ENCODE data around the gene ADGRB2.

ADGRB2 gene

GRCh38 chr1:31798433-31799195 is 34.5 kb upstream of the ADGRB2 start:
- no peak overlapping the region for H3K27ac Mint-ChIP-seq
- H3K36me3 Mint-ChIP-seq (ENCODE audit: low read depth): no peaks in the 10 kb centered on the region
- ATAC-seq: peak; percentile 84
- H3K9me3 Mint-ChIP-seq: no peaks in the 10 kb centered on the region
- no peaks in the 10 kb centered on the region for H3K27me3 Mint-ChIP-seq
- peak; percentile 24 for DNase-seq
- H3K4me1 Mint-ChIP-seq: peaks cover 12% of the 10 kb centered on the region
- H3K4me3 Mint-ChIP-seq: no peak overlapping the region

- DNase-seq: no peak
- Mint-ChIP-seq H3K9me3 (no peaks in the 10 kb centered on the region), H3K27ac (no peak overlapping the region), H3K27me3 (no peaks in the 10 kb centered on the region), H3K4me1 (peaks cover 12% of the 10 kb centered on the region), H3K4me3 (no peak overlapping the region), H3K36me3 (ENCODE audit: low read depth) (no peaks in the 10 kb centered on the region)
- no peak for ATAC-seq
Observed at GRCh38 chr1:31798086-31798432, 33.9 kb upstream of the ADGRB2 start.

DNA sequence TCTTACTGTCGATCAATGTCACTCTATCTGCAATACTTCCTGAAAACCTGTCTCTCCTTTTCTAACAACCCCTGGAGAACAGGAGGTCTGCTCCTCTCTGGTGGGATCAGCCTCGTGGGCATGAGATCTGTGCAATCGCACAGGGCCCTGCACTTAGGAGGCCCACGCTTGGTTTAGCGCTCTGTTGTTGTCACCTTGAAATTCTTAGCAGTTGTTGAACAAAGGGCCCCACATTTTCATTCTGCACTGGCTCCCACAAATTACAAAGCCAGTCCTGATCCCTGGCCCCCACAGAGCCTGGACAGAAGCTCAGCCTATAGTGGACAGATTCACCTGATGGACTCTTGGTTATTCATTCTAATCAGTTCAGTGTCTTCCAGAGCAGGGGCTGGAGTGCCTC is 33.1 kb upstream of the ADGRB2 start:
- DNase-seq: no peak
- no peak overlapping the region for H3K4me3 Mint-ChIP-seq
- no peaks in the 10 kb centered on the region for H3K27me3 Mint-ChIP-seq
- peaks cover 8% of the 10 kb centered on the region for H3K4me1 Mint-ChIP-seq
- H3K36me3 Mint-ChIP-seq (ENCODE audit: low read depth): no peaks in the 10 kb centered on the region
- no peak overlapping the region for H3K27ac Mint-ChIP-seq
- no peaks in the 10 kb centered on the region for H3K9me3 Mint-ChIP-seq
- ATAC-seq: no peak

- no peak overlapping the region for H3K27ac Mint-ChIP-seq
- ATAC-seq (no peak), DNase-seq (no peak)
- no peaks in the 10 kb centered on the region for H3K9me3 Mint-ChIP-seq
- no peak overlapping the region for H3K4me3 Mint-ChIP-seq
- no peaks in the 10 kb centered on the region for H3K36me3 Mint-ChIP-seq (ENCODE audit: low read depth)
- peaks cover 7% of the 10 kb centered on the region for H3K4me1 Mint-ChIP-seq
- no peaks in the 10 kb centered on the region for H3K27me3 Mint-ChIP-seq
Observed at GRCh38 chr1:31796707-31797106, 32.6 kb upstream of the ADGRB2 start.

DNA sequence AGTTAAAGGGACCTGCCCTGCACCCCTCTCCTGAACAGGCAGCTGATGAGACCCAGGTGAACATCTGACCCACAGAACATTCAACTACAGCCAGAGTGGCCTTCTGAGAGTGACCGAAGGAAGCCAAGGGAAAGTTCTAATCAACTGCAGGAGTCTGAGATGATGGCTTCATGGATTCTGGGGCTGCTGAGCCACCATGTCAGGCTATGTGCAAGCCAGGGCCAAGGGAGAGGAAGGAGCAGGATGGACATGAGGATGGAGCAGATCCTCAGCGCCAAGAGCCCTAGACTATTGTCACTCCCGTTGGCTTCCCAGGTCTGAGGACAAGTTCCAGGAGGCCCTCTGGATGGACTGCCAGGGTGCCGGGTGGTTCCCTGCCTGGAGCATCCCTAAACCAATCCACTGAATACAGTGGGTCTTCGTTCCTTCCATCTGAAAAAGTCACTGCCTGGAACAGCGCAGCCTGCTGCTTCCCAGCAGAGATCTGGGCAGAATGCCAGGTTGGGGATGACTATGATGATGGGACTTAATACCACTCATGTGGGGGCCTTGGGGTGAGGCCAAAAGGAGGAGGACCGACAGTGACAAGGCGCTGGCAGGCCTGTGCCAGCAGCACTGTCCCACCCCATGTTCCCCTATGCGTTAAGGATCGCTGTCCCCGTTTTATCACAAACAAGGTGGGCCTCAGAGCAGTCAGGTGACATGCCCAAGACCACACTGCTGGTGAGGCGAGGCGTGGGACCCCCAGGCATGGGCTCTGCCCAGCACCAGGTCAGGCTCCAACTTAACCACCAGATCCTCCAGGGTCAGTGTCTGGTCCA is 31.9 kb upstream of the ADGRB2 start:
- ATAC-seq (no peak), DNase-seq (no peak)
- Mint-ChIP-seq H3K27ac (no peak overlapping the region), H3K9me3 (no peaks in the 10 kb centered on the region), H3K4me1 (peaks cover 4% of the 10 kb centered on the region), H3K27me3 (no peaks in the 10 kb centered on the region), H3K4me3 (no peak overlapping the region), H3K36me3 (ENCODE audit: low read depth) (no peaks in the 10 kb centered on the region)

DNA sequence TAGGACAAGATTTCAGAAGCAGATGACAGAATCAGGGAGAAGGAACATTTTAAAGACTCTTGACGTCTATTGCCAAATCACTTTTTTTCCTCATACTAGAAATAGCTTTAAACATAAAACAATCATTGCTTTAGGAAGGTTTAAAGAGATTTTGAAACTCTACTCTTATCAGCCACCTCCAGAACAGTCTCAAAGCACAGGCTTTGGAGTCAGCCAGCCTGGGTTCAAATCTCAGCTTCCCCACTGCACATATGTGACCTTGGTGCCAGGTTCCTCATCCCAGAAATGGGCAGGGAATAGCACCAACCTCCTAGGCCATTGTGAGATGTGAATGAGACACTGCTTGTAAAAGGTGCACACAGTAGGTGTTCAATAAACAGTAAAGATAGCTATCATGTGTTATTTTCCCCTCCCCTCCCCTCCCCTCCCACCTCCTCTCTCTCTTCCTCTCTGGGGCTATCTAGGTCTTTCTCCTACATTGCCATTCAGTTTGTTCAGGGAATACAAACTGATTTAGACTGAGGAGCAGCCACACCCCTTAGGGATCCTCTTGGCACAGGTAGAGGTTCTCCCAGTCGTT is 31.0 kb upstream of the ADGRB2 start:
- no peaks in the 10 kb centered on the region for H3K36me3 Mint-ChIP-seq (ENCODE audit: low read depth)
- H3K4me1 Mint-ChIP-seq: peaks cover 4% of the 10 kb centered on the region
- H3K27ac Mint-ChIP-seq: no peak overlapping the region
- no peak overlapping the region for H3K4me3 Mint-ChIP-seq
- DNase-seq (no peak), ATAC-seq (no peak)
- no peaks in the 10 kb centered on the region for H3K27me3 Mint-ChIP-seq
- H3K9me3 Mint-ChIP-seq: no peaks in the 10 kb centered on the region

DNA sequence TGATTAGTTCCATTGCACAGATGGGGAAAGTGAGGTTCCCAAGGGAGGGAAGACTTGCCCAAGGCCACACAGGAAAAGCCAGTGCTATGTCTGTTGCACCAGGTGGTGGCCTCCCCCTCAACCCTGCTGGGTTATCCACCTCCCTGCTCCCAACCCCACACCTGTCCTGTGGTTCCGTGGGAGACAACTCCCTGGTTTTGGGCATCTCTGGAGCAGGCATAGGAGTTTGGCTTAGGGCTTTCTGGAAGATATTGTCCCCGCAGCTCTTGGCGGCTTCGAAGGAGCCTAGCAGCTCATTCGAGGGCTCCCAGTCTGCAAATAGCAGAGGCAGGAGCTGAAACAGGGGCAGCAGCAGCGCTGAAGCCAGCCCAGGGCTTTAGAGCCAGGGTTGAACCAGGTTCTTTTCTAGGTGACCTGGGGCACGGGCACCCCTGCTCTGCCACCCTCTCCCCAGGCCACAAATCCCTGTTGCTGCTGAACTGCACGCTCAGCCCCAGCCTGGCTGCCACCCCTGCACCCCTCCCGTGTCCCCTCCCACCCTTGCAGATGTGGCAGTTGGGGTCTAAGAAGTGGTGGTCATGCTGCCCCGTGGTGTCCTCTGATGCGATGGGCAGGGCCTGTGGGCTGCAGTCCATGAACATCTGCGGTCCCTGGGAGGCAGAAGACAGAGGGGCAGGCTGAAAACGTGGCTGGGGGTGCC is 29.6 kb upstream of the ADGRB2 start:
- H3K36me3 Mint-ChIP-seq (ENCODE audit: low read depth): no peaks in the 10 kb centered on the region
- H3K27me3 Mint-ChIP-seq: no peaks in the 10 kb centered on the region
- no peak overlapping the region for H3K27ac Mint-ChIP-seq

DNA sequence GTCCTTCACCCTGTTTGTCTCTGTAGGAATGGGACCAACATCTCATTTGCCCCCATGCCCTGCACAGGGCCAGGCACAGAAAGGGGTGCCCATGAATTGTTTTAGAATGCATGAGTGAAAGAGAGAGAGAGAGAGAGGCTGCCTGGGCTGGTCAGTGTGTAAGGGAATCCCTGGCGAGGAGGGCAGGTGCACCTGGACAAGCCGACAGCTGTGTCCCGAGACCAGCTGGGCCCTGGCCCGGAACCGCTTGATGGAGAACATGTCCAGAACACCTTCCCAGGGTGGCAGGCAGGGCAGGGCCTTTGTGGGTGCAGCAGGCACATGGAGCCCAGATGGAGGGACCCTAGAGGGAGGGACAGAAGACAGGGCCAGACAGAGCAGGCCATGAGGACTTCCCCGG is 28.9 kb upstream of the ADGRB2 start:
- H3K27me3 Mint-ChIP-seq: no peaks in the 10 kb centered on the region
- peaks cover 2% of the 10 kb centered on the region for H3K4me1 Mint-ChIP-seq
- no peaks in the 10 kb centered on the region for H3K9me3 Mint-ChIP-seq
- no peaks in the 10 kb centered on the region for H3K36me3 Mint-ChIP-seq (ENCODE audit: low read depth)
- H3K4me3 Mint-ChIP-seq: no peak overlapping the region
- DNase-seq: no peak
- H3K27ac Mint-ChIP-seq: no peak overlapping the region
- ATAC-seq: no peak

More for the DNA sequence above, 29.6 kb upstream of the ADGRB2 start:
- ATAC-seq (no peak), DNase-seq (no peak)
- Mint-ChIP-seq H3K4me1 (peaks cover under 1% of the 10 kb centered on the region), H3K4me3 (no peak overlapping the region), H3K9me3 (no peaks in the 10 kb centered on the region)

- H3K27me3 Mint-ChIP-seq: no peaks in the 10 kb centered on the region
- H3K4me3 Mint-ChIP-seq: no peak overlapping the region
- no peaks in the 10 kb centered on the region for H3K9me3 Mint-ChIP-seq
- peaks cover 7% of the 10 kb centered on the region for H3K4me1 Mint-ChIP-seq
- DNase-seq (no peak), ATAC-seq (no peak)
- no peak overlapping the region for H3K27ac Mint-ChIP-seq
- no peaks in the 10 kb centered on the region for H3K36me3 Mint-ChIP-seq (ENCODE audit: low read depth)
Observed at GRCh38 chr1:31792541-31792940, 28.4 kb upstream of the ADGRB2 start.

- no peaks in the 10 kb centered on the region for H3K9me3 Mint-ChIP-seq
- no peak overlapping the region for H3K4me3 Mint-ChIP-seq
- H3K27ac Mint-ChIP-seq: no peak overlapping the region
- DNase-seq: no peak
- H3K4me1 Mint-ChIP-seq: peaks cover 9% of the 10 kb centered on the region
- H3K27me3 Mint-ChIP-seq: no peaks in the 10 kb centered on the region
- no peak for ATAC-seq
- no peaks in the 10 kb centered on the region for H3K36me3 Mint-ChIP-seq (ENCODE audit: low read depth)
Observed at GRCh38 chr1:31792116-31792515, 28.0 kb upstream of the ADGRB2 start.

DNA sequence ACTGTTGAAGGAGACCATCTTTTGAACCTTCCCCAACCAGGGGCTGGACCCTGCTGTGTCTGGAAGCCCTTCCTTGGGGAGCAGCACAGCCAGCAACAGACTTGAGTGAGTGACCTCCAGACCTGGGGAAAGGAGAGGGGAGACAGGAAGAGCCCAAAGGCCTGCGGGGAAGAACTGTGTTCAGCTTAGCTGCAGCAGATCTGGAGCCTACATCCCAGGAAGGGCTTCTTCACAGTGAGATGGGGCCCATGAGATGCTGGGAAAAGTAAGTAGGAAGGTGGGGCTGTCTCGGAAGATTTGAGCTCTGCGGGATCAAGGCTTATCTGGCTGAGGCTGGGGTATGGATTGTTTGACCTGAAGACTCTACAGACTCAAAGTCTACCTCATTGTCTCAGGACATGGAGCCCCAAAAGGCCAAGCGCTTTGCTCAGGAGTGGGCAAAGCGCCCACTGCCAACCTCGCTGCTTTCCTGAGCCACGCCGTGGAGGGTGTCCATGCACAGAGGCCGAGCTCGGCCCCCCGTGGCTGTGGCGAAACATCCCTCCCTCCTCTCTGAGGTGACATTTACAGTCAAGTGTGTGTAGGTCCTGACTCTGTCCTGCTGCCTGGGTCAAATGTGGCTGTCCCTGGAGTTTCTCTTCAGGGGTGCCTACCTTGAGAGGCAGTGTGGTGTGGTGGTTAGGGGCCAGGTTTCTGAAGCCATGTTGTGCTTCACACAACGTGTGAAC is 27.2 kb upstream of the ADGRB2 start:
- H3K4me3 Mint-ChIP-seq: no peak overlapping the region
- ATAC-seq (no peak), DNase-seq (no peak)
- H3K27me3 Mint-ChIP-seq: no peaks in the 10 kb centered on the region
- no peak overlapping the region for H3K27ac Mint-ChIP-seq
- H3K36me3 Mint-ChIP-seq (ENCODE audit: low read depth): no peaks in the 10 kb centered on the region
- H3K9me3 Mint-ChIP-seq: no peaks in the 10 kb centered on the region
- peaks cover 9% of the 10 kb centered on the region for H3K4me1 Mint-ChIP-seq

DNA sequence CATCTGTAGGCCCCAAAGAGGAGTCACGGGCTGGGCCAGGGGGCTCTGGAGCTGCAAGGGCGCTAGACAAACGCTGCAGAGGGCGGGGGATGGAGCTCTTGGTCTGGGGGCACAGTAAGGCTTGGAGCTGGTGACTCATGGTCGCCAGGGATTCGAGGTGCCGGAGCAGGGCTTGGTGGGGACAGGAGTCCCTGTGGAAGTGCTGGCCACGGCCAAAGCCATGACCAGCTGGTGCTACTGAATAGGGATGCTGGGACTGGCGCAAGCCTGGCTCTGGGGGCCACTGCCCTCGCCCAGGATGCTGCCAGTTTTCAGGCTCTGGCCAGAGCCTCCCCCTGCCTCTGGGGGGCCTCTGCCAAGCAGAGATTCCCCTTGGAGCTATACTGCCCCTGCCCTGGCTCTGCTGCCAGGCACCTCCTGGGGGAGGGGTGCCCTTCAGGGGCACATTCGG is 26.5 kb upstream of the ADGRB2 start:
- Mint-ChIP-seq H3K9me3 (no peaks in the 10 kb centered on the region), H3K27ac (no peak overlapping the region), H3K36me3 (ENCODE audit: low read depth) (no peaks in the 10 kb centered on the region), H3K4me1 (peaks cover 9% of the 10 kb centered on the region), H3K27me3 (no peaks in the 10 kb centered on the region), H3K4me3 (no peak overlapping the region)
- no peak for ATAC-seq
- DNase-seq: no peak

DNA sequence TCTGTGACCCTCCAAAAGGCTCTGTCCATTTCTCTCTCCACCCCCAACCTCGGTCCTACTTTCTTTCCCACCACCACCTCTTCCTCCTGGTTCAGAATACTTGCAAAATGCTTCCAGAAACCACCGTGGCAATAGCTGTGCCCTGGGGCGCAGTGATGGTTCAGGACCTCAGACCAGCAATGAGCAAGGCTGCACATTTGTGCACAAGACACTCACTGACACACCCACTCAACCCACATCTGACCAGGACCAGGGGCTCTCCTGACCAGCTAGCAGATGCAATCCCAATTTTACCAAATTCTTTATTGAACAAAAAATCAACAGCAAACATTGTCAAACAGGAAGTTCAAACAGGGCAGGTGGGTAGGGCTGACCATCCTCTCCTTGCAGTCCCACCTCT is 26.0 kb upstream of the ADGRB2 start:
- H3K27me3 Mint-ChIP-seq: no peaks in the 10 kb centered on the region
- peaks cover 9% of the 10 kb centered on the region for H3K4me1 Mint-ChIP-seq
- no peak overlapping the region for H3K4me3 Mint-ChIP-seq
- no peak overlapping the region for H3K27ac Mint-ChIP-seq
- ATAC-seq (no peak), DNase-seq (no peak)
- H3K9me3 Mint-ChIP-seq: no peaks in the 10 kb centered on the region
- no peaks in the 10 kb centered on the region for H3K36me3 Mint-ChIP-seq (ENCODE audit: low read depth)

Data from activated naive CD8-positive, alpha-beta T cell treated with anti-CD3 and anti-CD28 coated beads, Interleukin-2, amount 50 U/mL, for 24 hours (primary cell).